ENCODE results near the gene TRIM68. TPM values are rescaled to one million over a fixed set of nuclear protein-coding genes. Genes with fewer than 3 reads are reported as not detected.

Gene TRIM68
- total RNA-seq, 1 donor = 17.7 TPM

GRCh38 chr11:4576880-4577279 is 31.2 kb downstream of the TRIM68 start:
- Histone ChIP-seq H3K27ac (ENCODE audit: low read depth, low read length) (no peak overlapping the region), H2AFZ (ENCODE audit: low read length) (no peak overlapping the region), H3K4me3 (ENCODE audit: insufficient read depth, low read length) (no peak overlapping the region), H3K4me2 (ENCODE audit: insufficient read depth, low read length) (no peak overlapping the region), H3K36me3 (ENCODE audit: insufficient read depth, low read length) (no peaks in the 10 kb centered on the region), H3K27me3 (ENCODE audit: insufficient read depth, low read length) (no peaks in the 10 kb centered on the region), H3K4me1 (ENCODE audit: insufficient read depth, low read length) (no peaks in the 10 kb centered on the region), H4K20me1 (ENCODE audit: insufficient read depth, low read length) (no peaks in the 10 kb centered on the region), H3K79me2 (ENCODE audit: insufficient read depth, low read length) (no peaks in the 10 kb centered on the region), H3K9me3 (ENCODE audit: low read depth, low read length) (no peaks in the 10 kb centered on the region)
- no peak for DNase-seq (ENCODE audit: insufficient read length, low spot score, missing footprints)
- no peak for TF ChIP-seq CTCF (IDR thresholded peaks at IDR 0.05; ENCODE audit: extremely low read depth, low read depth, low read length)

- Histone ChIP-seq H4K20me1 (ENCODE audit: insufficient read depth, low read length) (no peaks in the 10 kb centered on the region), H3K9me3 (ENCODE audit: low read depth, low read length) (no peaks in the 10 kb centered on the region), H3K27ac (ENCODE audit: low read depth, low read length) (no peak overlapping the region), H3K4me1 (ENCODE audit: insufficient read depth, low read length) (no peaks in the 10 kb centered on the region), H2AFZ (ENCODE audit: low read length) (no peak overlapping the region), H3K4me3 (ENCODE audit: insufficient read depth, low read length) (no peak overlapping the region), H3K4me2 (ENCODE audit: insufficient read depth, low read length) (no peak overlapping the region), H3K27me3 (ENCODE audit: insufficient read depth, low read length) (no peaks in the 10 kb centered on the region), H3K79me2 (ENCODE audit: insufficient read depth, low read length) (no peaks in the 10 kb centered on the region), H3K36me3 (ENCODE audit: insufficient read depth, low read length) (no peaks in the 10 kb centered on the region)
- TF ChIP-seq CTCF (IDR thresholded peaks at IDR 0.05; ENCODE audit: extremely low read depth, low read depth, low read length) = no peak
- DNase-seq (ENCODE audit: insufficient read length, low spot score, missing footprints) = no peak
Observed at GRCh38 chr11:4569075-4569474, 39.0 kb downstream of the TRIM68 start.

- no peak for TF ChIP-seq CTCF (IDR thresholded peaks at IDR 0.05; ENCODE audit: extremely low read depth, low read depth, low read length)
Observed at GRCh38 chr11:4565371-4565770, 42.7 kb downstream of the TRIM68 start.

GRCh38 chr11:4560467-4560866 is 47.6 kb downstream of the TRIM68 start:
- Histone ChIP-seq H3K36me3 (ENCODE audit: insufficient read depth, low read length) (no peaks in the 10 kb centered on the region), H3K4me2 (ENCODE audit: insufficient read depth, low read length) (no peak overlapping the region), H3K27ac (ENCODE audit: low read depth, low read length) (no peak overlapping the region), H4K20me1 (ENCODE audit: insufficient read depth, low read length) (no peaks in the 10 kb centered on the region), H3K9me3 (ENCODE audit: low read depth, low read length) (no peaks in the 10 kb centered on the region), H3K4me1 (ENCODE audit: insufficient read depth, low read length) (no peaks in the 10 kb centered on the region), H2AFZ (ENCODE audit: low read length) (no peak overlapping the region), H3K4me3 (ENCODE audit: insufficient read depth, low read length) (no peak overlapping the region), H3K27me3 (ENCODE audit: insufficient read depth, low read length) (no peaks in the 10 kb centered on the region), H3K79me2 (ENCODE audit: insufficient read depth, low read length) (no peaks in the 10 kb centered on the region)
- TF ChIP-seq CTCF (IDR thresholded peaks at IDR 0.05; ENCODE audit: extremely low read depth, low read depth, low read length) = no peak
- no peak for DNase-seq (ENCODE audit: insufficient read length, low spot score, missing footprints)

More at GRCh38 chr11:4565371-4565770, 42.7 kb downstream of the TRIM68 start:
- H3K4me2 ChIP-seq (ENCODE audit: insufficient read depth, low read length) = no peak overlapping the region
- H3K4me3 ChIP-seq (ENCODE audit: insufficient read depth, low read length) = no peak overlapping the region
- no peaks in the 10 kb centered on the region for H3K9me3 ChIP-seq (ENCODE audit: low read depth, low read length)
- no peaks in the 10 kb centered on the region for H3K27me3 ChIP-seq (ENCODE audit: insufficient read depth, low read length)
- H2AFZ ChIP-seq (ENCODE audit: low read length) = no peak overlapping the region
- H4K20me1 ChIP-seq (ENCODE audit: insufficient read depth, low read length) = no peaks in the 10 kb centered on the region
- no peak overlapping the region for H3K27ac ChIP-seq (ENCODE audit: low read depth, low read length)
- no peaks in the 10 kb centered on the region for H3K4me1 ChIP-seq (ENCODE audit: insufficient read depth, low read length)
- H3K36me3 ChIP-seq (ENCODE audit: insufficient read depth, low read length) = no peaks in the 10 kb centered on the region
- H3K79me2 ChIP-seq (ENCODE audit: insufficient read depth, low read length) = no peaks in the 10 kb centered on the region
- DNase-seq (ENCODE audit: insufficient read length, low spot score, missing footprints) = no peak

All from osteoblast (primary cell).